Panc1 (cell line): ENCODE results near the gene PIP4K2A. TPM values are rescaled to one million over a fixed set of nuclear protein-coding genes. Genes with fewer than 3 reads are reported as not detected.

Experiments
- ATAC-seq: fragments of 200-7000 bp; cut with Tn5 transposase; 2 replicates; pipeline ENCODE4 v1.9.1; 2020; ENCODE audit warnings: mild to moderate bottlenecking, moderate library complexity
- BruUV-seq: library from RNA; stranded (reverse); fragments of 400-500 nt; replicated peaks from 2 replicates; lab custom pipeline; 2021; lab: Mats Ljungman, UMichigan
- CTCF ChIA-PET: fragments of 300-600 bp; sonication (Branson Sonifier 250); formaldehyde crosslinking; loops from one replicate; lab custom pipeline; 2022; ENCODE audit warnings: antibody characterized with exemption; lab: Charles Lee
- POLR2A ChIA-PET: fragments of 300-600 bp; sonication (Branson Sonifier 250); formaldehyde crosslinking; loops from one replicate; lab custom pipeline; 2022; ENCODE audit warnings: antibody characterized with exemption; lab: Charles Lee
- DNase-seq: peaks from one replicate; pipeline ENCODE4 v3.0.0-alpha.2; 2010; ENCODE audit warnings: low read depth, low spot score
- H3K27ac ChIP-seq: 2 replicates; pipeline ENCODE4 v1.5.1; 2011; ENCODE audit warnings: mild to moderate bottlenecking, low read length, inconsistent platforms
- H3K27me3 ChIP-seq: fragments of 200-500 bp; sonication (Bioruptor generic); 2 replicates; pipeline ENCODE4 v1.6.0; 2014; ENCODE audit warnings: low read length, inconsistent platforms; ENCODE audit not compliant: control insufficient read depth, insufficient read depth
- H3K36me3 ChIP-seq: fragments of 200-500 bp; sonication (Bioruptor generic); 2 replicates; pipeline ENCODE4 v1.5.1; 2014; ENCODE audit warnings: inconsistent platforms, mild to moderate bottlenecking, low read length, moderate library complexity; ENCODE audit not compliant: control insufficient read depth, insufficient read depth
- H3K4me1 ChIP-seq: 2 replicates; pipeline ENCODE4 v1.5.1; 2011; ENCODE audit warnings: inconsistent platforms, mild to moderate bottlenecking, low read length, moderate library complexity; ENCODE audit not compliant: control insufficient read depth, insufficient read depth
- H3K4me3 ChIP-seq, 2 experiments: 2 replicates each; pipeline ENCODE4 v1.5.1; 2011 to 2012; ENCODE audit warnings: low read depth in 2 of 2, low read length in 2 of 2, mild to moderate bottlenecking in 2 of 2, inconsistent platforms in 1 of 2, moderate library complexity in 1 of 2
- H3K9me3 ChIP-seq: fragments of 200-500 bp; sonication (Bioruptor generic); 2 replicates; pipeline ENCODE4 v1.5.1; 2014; ENCODE audit warnings: low read depth, mild to moderate bottlenecking, inconsistent platforms, low read length, moderate library complexity; ENCODE audit not compliant: control insufficient read depth, insufficient read depth
- CTCF ChIP-seq: fragments of 450-650 bp; IDR thresholded peaks from 2 replicates; pipeline ENCODE4 v1.5.1; 2017; ENCODE audit warnings: mild to moderate bottlenecking
- POLR2AphosphoS5 ChIP-seq: IDR thresholded peaks from 2 replicates; pipeline ENCODE4 v1.6.1; 2012; ENCODE audit warnings: mild to moderate bottlenecking, low read depth, low read length, moderate library complexity
- REST ChIP-seq, 2 experiments: IDR thresholded peaks; 2 replicates each; pipeline ENCODE4 v1.6.1; 2011 to 2012; ENCODE audit warnings: low read depth in 2 of 2, control low read depth in 1 of 2, low read length in 1 of 2, mild to moderate bottlenecking in 1 of 2, moderate library complexity in 1 of 2; ENCODE audit not compliant: insufficient read depth in 1 of 2
- SIN3A ChIP-seq: IDR thresholded peaks from 2 replicates; pipeline ENCODE4 v1.6.1; 2012; ENCODE audit warnings: low read depth, mild to moderate bottlenecking, low read length, moderate library complexity, borderline replicate concordance; ENCODE audit not compliant: insufficient read depth
- TCF7L2 ChIP-seq: IDR thresholded peaks from 2 replicates; pipeline ENCODE4 v1.6.1; 2011; ENCODE audit warnings: mild to moderate bottlenecking, low read depth, low read length, inconsistent platforms
- in situ Hi-C: cut with HindIII; loops from 2 replicates; pipeline ENCODE4 v1.10.0; 2016; ENCODE audit warnings: low sequenced_read_pairs, low pct_unique_long_range_greater_than_20kb
- intact Hi-C: fragments of 100-400 bp; cut with micrococcal nuclease; formaldehyde crosslinking; loops from one replicate; pipeline ENCODE4 v1.10.0; 2022; ENCODE audit not compliant: unreplicated experiment
- total RNA-seq: library from RNA; stranded (reverse); gene quantifications from one replicate; pipeline ENCODE4 v1.2.1, GENCODE V29; 2021; ENCODE audit not compliant: unreplicated experiment

Gene PIP4K2A
- total RNA-seq, 1 experiment from 2014 or later: 25.2 TPM

GRCh38 chr10:22539579-22540298 is 174.6 kb downstream of the PIP4K2A start:
- in situ Hi-C loops (no loop called here), intact Hi-C loops (no loop called here)
- DNase-seq: no peak
- Histone ChIP-seq H3K27me3 (no peaks in the 10 kb centered on the region), H3K4me3 (no peak overlapping the region), H3K4me1 (no peaks in the 10 kb centered on the region), H3K9me3 (no peaks in the 10 kb centered on the region), H3K36me3 (no peaks in the 10 kb centered on the region; the same call in 1 of the 2 replicates), H3K27ac (no peak overlapping the region)
- CTCF ChIA-PET: no interaction called here
- no TSS peak for BruUV-seq
- TF ChIP-seq REST (IDR thresholded peaks at IDR 0.05; ENCODE audit: insufficient read depth in 1 of 2, low read depth in 2 of 2, low read length in 1 of 2) (no peak), POLR2AphosphoS5 (no peak), TCF7L2 (no peak), CTCF (no peak), SIN3A (no peak)
- POLR2A ChIA-PET: no interaction called here
- no peak for ATAC-seq

GRCh38 chr10:22537810-22538209 is 176.6 kb downstream of the PIP4K2A start:
- no peak for ATAC-seq
- H3K4me1 ChIP-seq: no peaks in the 10 kb centered on the region
- no peaks in the 10 kb centered on the region for H3K9me3 ChIP-seq
- no peak for DNase-seq
- no peaks in the 10 kb centered on the region for H3K27me3 ChIP-seq
- ChIA-PET POLR2A (interaction anchor here (0.6 kb wide), 1 partner anchor 175 kb away, joined by 3 read pairs; no protein-coding TSS in a partner anchor), CTCF (no interaction called here)
- H3K4me3 ChIP-seq: no peak overlapping the region
- intact Hi-C loops (no loop called here), in situ Hi-C loops (no loop called here)
- BruUV-seq: no TSS peak
- H3K36me3 ChIP-seq: no peaks in the 10 kb centered on the region; the same call in 1 of the 2 replicates
- no peak for TF ChIP-seq POLR2AphosphoS5
- no peak for TF ChIP-seq CTCF
- TF ChIP-seq REST (IDR thresholded peaks at IDR 0.05; ENCODE audit: insufficient read depth in 1 of 2, low read depth in 2 of 2, low read length in 1 of 2): no peak
- no peak for TF ChIP-seq SIN3A
- TF ChIP-seq TCF7L2: no peak
- H3K27ac ChIP-seq: no peak overlapping the region
